ENCODE measurements around the gene DUSP2.

The DUSP2 gene

DNA sequence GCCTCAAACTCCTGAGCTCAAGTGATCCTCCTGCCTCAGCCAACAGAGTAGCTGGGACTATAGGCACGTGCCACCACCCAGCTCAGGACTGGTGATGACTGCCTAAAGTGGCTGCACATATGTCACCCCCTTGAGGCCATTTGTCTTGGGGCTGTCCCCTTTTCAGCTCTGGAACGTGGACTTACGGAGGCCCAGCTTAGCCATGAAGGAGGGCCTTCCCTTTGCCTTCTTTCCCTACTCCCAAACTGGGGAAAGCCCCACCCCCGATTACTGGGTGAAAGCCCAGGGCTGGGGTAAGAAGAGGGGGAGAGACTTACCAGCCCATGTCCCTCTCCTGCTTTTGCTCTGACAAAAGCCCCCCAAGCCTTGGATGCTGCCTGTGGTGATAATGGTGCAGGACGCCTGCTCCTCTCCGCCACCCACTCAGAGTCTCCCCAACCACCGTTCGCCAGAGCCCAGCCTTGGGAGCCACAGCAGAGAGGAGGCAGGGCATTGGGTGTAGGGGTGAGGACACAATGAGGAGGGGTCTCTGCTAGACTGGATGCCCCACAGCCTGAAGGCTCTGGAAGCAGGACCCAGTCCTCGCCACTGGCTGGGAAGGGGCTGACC lies 2.5 kb upstream of the DUSP2 start:
- TF ChIP-seq, protein P1, sequence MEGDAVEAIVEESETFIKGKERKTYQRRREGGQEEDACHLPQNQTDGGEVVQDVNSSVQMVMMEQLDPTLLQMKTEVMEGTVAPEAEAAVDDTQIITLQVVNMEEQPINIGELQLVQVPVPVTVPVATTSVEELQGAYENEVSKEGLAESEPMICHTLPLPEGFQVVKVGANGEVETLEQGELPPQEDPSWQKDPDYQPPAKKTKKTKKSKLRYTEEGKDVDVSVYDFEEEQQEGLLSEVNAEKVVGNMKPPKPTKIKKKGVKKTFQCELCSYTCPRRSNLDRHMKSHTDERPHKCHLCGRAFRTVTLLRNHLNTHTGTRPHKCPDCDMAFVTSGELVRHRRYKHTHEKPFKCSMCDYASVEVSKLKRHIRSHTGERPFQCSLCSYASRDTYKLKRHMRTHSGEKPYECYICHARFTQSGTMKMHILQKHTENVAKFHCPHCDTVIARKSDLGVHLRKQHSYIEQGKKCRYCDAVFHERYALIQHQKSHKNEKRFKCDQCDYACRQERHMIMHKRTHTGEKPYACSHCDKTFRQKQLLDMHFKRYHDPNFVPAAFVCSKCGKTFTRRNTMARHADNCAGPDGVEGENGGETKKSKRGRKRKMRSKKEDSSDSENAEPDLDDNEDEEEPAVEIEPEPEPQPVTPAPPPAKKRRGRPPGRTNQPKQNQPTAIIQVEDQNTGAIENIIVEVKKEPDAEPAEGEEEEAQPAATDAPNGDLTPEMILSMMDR (conservative IDR thresholded peaks at IDR 0.05; ENCODE audit: low read depth, low read length) = no peak
- Histone ChIP-seq H4K20me1 (ENCODE audit: insufficient read depth) (no peaks in the 10 kb centered on the region), H3K79me2 (ENCODE audit: insufficient read depth, low read depth) (peaks cover 14% of the 10 kb centered on the region), H3K27ac (no peak overlapping the region), H3K27me3 (ENCODE audit: insufficient read depth, low read depth) (no peaks in the 10 kb centered on the region), H3K4me1 (ENCODE audit: low read depth, poor library complexity, severe bottlenecking) (peaks cover 27% of the 10 kb centered on the region), H3K4me3 (IDR thresholded peaks at IDR 0.05; ENCODE audit: insufficient read depth, low read depth, low read length) (no peak overlapping the region), H2AFZ (ENCODE audit: low read depth) (peak overlapping the region; percentile 73; the same call in 1 of the 2 replicates), H3K4me2 (peak overlapping the region; percentile 99; the same call in 1 of the 2 replicates), H3K36me3 (ENCODE audit: insufficient read depth) (peaks cover 9% of the 10 kb centered on the region; the same call in 1 of the 2 replicates), H3K9ac (no peak overlapping the region)

DNA sequence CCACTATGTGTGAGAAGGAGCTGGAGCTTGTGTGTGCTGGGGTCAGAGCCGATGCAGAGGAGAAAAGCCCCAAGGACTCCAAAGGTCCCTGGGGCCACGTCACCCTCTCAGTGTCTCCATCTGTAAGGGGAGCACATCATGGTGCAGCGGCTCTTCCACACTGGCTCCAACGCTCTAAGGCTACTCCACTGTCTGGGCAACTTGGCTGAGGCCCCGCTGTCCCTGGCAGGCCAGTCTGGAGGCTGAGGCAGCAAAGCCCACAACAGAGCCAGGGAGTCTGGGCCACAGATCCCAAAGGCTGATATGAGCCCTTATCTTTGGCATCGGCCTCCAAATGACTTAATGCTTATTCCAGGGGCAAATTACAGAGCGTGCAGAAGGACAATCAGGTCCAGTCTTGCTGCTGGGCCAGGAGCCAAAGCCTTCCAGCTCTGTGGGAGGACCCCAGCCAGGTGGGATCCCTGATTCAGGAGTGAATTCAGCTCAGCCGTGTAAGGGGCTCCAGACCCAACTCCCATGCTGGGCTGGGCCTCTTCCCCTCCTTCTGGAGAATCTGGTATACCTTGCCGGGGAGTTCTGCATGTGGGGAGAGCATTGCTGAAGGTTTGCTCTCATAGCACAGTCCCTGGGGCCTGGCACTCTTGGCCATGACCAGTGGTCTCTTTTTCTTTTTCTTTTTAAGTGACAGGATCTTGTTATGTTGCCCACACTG lies 1.8 kb upstream of the DUSP2 start:
- H3K4me2 ChIP-seq = peak overlapping the region; percentile 99
- no peak overlapping the region for H3K4me3 ChIP-seq (IDR thresholded peaks at IDR 0.05; ENCODE audit: insufficient read depth, low read depth, low read length)
- no peaks in the 10 kb centered on the region for H3K27me3 ChIP-seq (ENCODE audit: insufficient read depth, low read depth)
- TF ChIP-seq, protein P1 (conservative IDR thresholded peaks at IDR 0.05; ENCODE audit: low read depth, low read length) = no peak
- H3K9ac ChIP-seq = peak overlapping the region; percentile 86
- peak overlapping the region; percentile 76 for H3K27ac ChIP-seq
- peaks cover 9% of the 10 kb centered on the region; the same call in 1 of the 2 replicates for H3K36me3 ChIP-seq (ENCODE audit: insufficient read depth)
- peaks cover 27% of the 10 kb centered on the region for H3K4me1 ChIP-seq (ENCODE audit: low read depth, poor library complexity, severe bottlenecking)
- H4K20me1 ChIP-seq (ENCODE audit: insufficient read depth) = no peaks in the 10 kb centered on the region
- peak overlapping the region; percentile 73 for H2AFZ ChIP-seq (ENCODE audit: low read depth)
- H3K79me2 ChIP-seq (ENCODE audit: insufficient read depth, low read depth) = peaks cover 14% of the 10 kb centered on the region

DNA sequence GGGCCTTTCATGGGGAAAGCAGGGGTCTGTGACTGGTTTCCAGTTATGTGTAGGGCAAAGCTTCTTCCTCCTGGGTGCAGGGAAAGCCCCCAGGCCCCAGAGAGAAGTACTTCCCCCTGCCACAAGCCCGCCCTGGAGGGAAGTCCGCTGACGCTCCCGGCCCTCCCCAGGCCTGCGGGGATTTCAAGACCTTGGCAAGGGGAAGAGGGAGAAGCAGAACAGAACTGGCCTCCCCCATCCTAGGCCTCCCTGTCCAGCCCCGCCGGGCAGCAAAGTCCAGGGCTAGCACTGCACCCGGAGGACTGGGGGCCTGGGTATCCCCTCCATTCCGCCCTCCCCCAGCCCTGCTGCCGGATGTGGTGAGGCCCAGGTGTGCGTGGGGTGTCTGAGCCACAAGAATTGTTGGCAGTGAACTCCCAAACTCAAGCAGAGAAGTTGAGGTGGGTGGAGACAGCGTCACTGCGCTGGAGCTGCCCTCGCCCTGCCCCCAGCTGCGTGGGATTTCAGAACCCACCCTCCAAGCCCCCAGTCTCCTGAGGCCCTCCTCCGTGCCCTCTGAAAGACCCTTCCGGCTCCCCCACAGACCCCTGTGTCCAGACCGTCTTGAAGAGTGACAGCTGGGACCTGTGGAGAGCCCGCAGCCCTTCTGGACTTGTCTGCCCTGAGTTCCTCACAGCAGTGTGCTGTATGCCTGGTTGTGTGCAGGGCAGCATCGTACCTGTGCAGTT lies 1.1 kb upstream of the DUSP2 start:
- Histone ChIP-seq H3K4me2 (peak overlapping the region; percentile 99), H3K79me2 (ENCODE audit: insufficient read depth, low read depth) (peaks cover 14% of the 10 kb centered on the region), H3K4me3 (IDR thresholded peaks at IDR 0.05; ENCODE audit: insufficient read depth, low read depth, low read length) (peak overlapping the region; percentile 62), H3K36me3 (ENCODE audit: insufficient read depth) (peaks cover 9% of the 10 kb centered on the region; the same call in 1 of the 2 replicates), H3K4me1 (ENCODE audit: low read depth, poor library complexity, severe bottlenecking) (peaks cover 27% of the 10 kb centered on the region), H4K20me1 (ENCODE audit: insufficient read depth) (no peaks in the 10 kb centered on the region), H3K27me3 (ENCODE audit: insufficient read depth, low read depth) (no peaks in the 10 kb centered on the region), H3K9ac (peak overlapping the region; percentile 86), H2AFZ (ENCODE audit: low read depth) (peak overlapping the region; percentile 73), H3K27ac (peak overlapping the region; percentile 76)
- TF ChIP-seq, protein P1 (conservative IDR thresholded peaks at IDR 0.05; ENCODE audit: low read depth, low read length) = no peak

DNA sequence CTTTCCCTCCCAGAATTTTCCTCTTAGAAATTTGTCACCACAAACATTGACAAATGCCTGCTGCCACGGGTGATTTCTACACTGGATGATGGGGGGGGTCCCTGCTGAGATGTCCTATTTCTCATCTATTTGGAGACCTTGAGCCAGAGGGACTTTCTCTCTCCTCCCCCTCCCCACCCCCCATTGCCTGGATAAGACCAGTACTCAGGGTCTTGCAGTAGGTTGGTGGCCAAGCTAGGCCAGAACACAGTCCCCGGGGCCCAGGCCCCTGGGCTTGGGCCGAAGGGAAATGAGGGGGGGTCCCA lies 560 bp upstream of the DUSP2 start:
- H3K4me1 ChIP-seq (ENCODE audit: low read depth, poor library complexity, severe bottlenecking) = peaks cover 27% of the 10 kb centered on the region

More for the DNA sequence above, 560 bp upstream of the DUSP2 start:
- peak overlapping the region; percentile 73 for H2AFZ ChIP-seq (ENCODE audit: low read depth)
- peak overlapping the region; percentile 76 for H3K27ac ChIP-seq
- peaks cover 14% of the 10 kb centered on the region for H3K79me2 ChIP-seq (ENCODE audit: insufficient read depth, low read depth)
- peak overlapping the region; percentile 99 for H3K4me2 ChIP-seq
- H3K9ac ChIP-seq = peak overlapping the region; percentile 86; the same call in 1 of the 2 replicates
- no peaks in the 10 kb centered on the region for H3K27me3 ChIP-seq (ENCODE audit: insufficient read depth, low read depth)
- no peaks in the 10 kb centered on the region for H4K20me1 ChIP-seq (ENCODE audit: insufficient read depth)
- peaks cover 9% of the 10 kb centered on the region; the same call in 1 of the 2 replicates for H3K36me3 ChIP-seq (ENCODE audit: insufficient read depth)
- H3K4me3 ChIP-seq (IDR thresholded peaks at IDR 0.05; ENCODE audit: insufficient read depth, low read depth, low read length) = peak overlapping the region; percentile 62
- TF ChIP-seq, protein P1 (conservative IDR thresholded peaks at IDR 0.05; ENCODE audit: low read depth, low read length) = no peak
